CD4-positive, alpha-beta T cell (primary cell): ENCODE data around the gene WFDC2. TPM values are rescaled to one million over a fixed set of nuclear protein-coding genes. Genes with fewer than 3 reads are reported as not detected.

ENCODE experiments used
- ATAC-seq: fragments of 200-7000 bp; cut with Tn5 transposase; one replicate; pipeline ENCODE4 v1.10.0; 2022; ENCODE audit warnings: mild to moderate bottlenecking; ENCODE audit not compliant: poor library complexity
- CTCF ChIA-PET: fragments of 350-600 bp; sonication (Branson Sonifier 250); formaldehyde crosslinking; loops from one replicate; lab custom pipeline; 2021; ENCODE audit warnings: antibody characterized with exemption, inconsistent platforms; lab: Charles Lee
- POLR2A ChIA-PET: fragments of 350-600 bp; sonication (Branson Sonifier 250); formaldehyde crosslinking; loops from one replicate; lab custom pipeline; 2021; ENCODE audit warnings: antibody characterized with exemption, inconsistent platforms; lab: Charles Lee
- DNase-seq, 14 experiments: peaks; one replicate each; pipeline ENCODE4 v3.0.0-alpha.2; 2013 to 2020; ENCODE audit warnings: mixed read lengths in 2 of 14
- H3K27ac ChIP-seq, 2 donors: one replicate each; pipeline versions ENCODE4 v1.5.1 to v1.7.0; 2013; ENCODE audit warnings: low read length in 2 of 2, low read depth in 1 of 2, mild to moderate bottlenecking in 1 of 2
- H3K27me3 ChIP-seq, 2 experiments: 1 replicate in 1 of 2; 2 replicates in 1 of 2; pipeline versions ENCODE4 v1.6.1 to v1.7.0; 2013; ENCODE audit warnings: low read length in 2 of 2, control low read depth in 1 of 2, mild to moderate bottlenecking in 1 of 2, moderate library complexity in 1 of 2; ENCODE audit not compliant: insufficient read depth in 2 of 2, control insufficient read depth in 1 of 2
- H3K36me3 ChIP-seq: one replicate; pipeline ENCODE4 v1.6.1; 2013; ENCODE audit warnings: low read length, control low read depth; ENCODE audit not compliant: insufficient read depth
- H3K4me1 ChIP-seq: one replicate; pipeline ENCODE4 v1.6.1; 2013; ENCODE audit warnings: low read length, control low read depth; ENCODE audit not compliant: insufficient read depth
- H3K4me3 ChIP-seq: one replicate; pipeline ENCODE4 v1.5.1; 2013; ENCODE audit warnings: mild to moderate bottlenecking, low read length, moderate library complexity
- H3K9me3 ChIP-seq, 2 experiments: 1 replicate in 1 of 2; 2 replicates in 1 of 2; pipeline versions ENCODE4 v1.6.1 to v1.7.0; 2013; ENCODE audit warnings: low read length in 2 of 2, mild to moderate bottlenecking in 2 of 2, control low read depth in 1 of 2, moderate library complexity in 1 of 2; ENCODE audit not compliant: control insufficient read depth in 1 of 2, insufficient read depth in 1 of 2
- H3K27ac Mint-ChIP-seq: one replicate; pipeline ENCODE4 v1.8.0; 2020; ENCODE audit warnings: mixed read lengths
- H3K27me3 Mint-ChIP-seq: one replicate; pipeline ENCODE4 v1.8.0; 2021; ENCODE audit warnings: mixed read lengths
- H3K36me3 Mint-ChIP-seq: one replicate; pipeline ENCODE4 v1.8.0; 2021; ENCODE audit warnings: low read depth, mixed read lengths
- H3K4me1 Mint-ChIP-seq: one replicate; pipeline ENCODE4 v1.8.0; 2021; ENCODE audit warnings: low read depth, mixed read lengths
- H3K4me3 Mint-ChIP-seq: one replicate; pipeline ENCODE4 v1.8.0; 2020; ENCODE audit warnings: mild to moderate bottlenecking, mixed read lengths
- H3K9me3 Mint-ChIP-seq: one replicate; pipeline ENCODE4 v1.8.0; 2020; ENCODE audit warnings: mixed read lengths
- intact Hi-C, 2 experiments: fragments of 100-400 bp; cut with DNase I in 1 of 2; cut with micrococcal nuclease in 1 of 2; formaldehyde crosslinking; loops; one replicate each; pipeline versions ENCODE4 v1.15.1 to v1.9.0; 2023 to 2025; cut with DNase I, micrococcal nuclease
- total RNA-seq, 174 experiments: library from RNA in 2 of 174; stranded (reverse) in 2 of 174; gene quantifications; one replicate each; pipeline ENCODE4 v1.2.3 and lab custom pipeline; 2021 to 2026
- TF ChIP-seq, protein P1 (sequence below): fragments of 200-600 bp; IDR thresholded peaks from one replicate; pipeline ENCODE4 v1.8.0; 2022; ENCODE audit warnings: antibody characterized with exemption, mild to moderate bottlenecking

The WFDC2 gene
- total RNA-seq, 2 experiments from 2014 or later = not detected

DNA sequence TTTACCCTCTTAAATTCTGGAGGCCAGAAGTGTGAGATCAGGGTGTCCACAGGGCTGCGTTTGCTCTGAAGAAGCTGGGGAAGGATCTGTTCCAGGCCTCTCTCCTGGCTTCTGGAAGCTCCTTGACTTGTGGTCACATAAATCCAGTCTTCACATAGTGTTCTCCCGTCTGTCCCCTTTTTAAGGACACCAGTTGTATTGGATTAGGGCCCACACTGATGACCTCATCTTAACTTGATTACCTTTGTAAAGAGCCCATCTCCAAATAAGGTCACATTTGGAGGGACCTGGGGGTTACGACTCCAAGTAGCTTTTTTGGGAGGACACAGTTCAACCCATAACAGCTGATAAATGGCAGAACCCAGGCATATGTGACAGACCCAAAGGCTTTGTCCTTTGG, 20.0 kb upstream of the WFDC2 start:
- H3K9me3 ChIP-seq = no peaks in the 10 kb centered on the region
- ATAC-seq (no peak), DNase-seq (no peak)
- Mint-ChIP-seq H3K36me3 (no peaks in the 10 kb centered on the region), H3K27ac (no peak overlapping the region), H3K4me1 (peaks cover 19% of the 10 kb centered on the region), H3K4me3 (no peak overlapping the region), H3K27me3 (peaks cover 24% of the 10 kb centered on the region), H3K9me3 (no peaks in the 10 kb centered on the region)
- no peak overlapping the region for H3K27ac ChIP-seq
- TF ChIP-seq, protein P1, sequence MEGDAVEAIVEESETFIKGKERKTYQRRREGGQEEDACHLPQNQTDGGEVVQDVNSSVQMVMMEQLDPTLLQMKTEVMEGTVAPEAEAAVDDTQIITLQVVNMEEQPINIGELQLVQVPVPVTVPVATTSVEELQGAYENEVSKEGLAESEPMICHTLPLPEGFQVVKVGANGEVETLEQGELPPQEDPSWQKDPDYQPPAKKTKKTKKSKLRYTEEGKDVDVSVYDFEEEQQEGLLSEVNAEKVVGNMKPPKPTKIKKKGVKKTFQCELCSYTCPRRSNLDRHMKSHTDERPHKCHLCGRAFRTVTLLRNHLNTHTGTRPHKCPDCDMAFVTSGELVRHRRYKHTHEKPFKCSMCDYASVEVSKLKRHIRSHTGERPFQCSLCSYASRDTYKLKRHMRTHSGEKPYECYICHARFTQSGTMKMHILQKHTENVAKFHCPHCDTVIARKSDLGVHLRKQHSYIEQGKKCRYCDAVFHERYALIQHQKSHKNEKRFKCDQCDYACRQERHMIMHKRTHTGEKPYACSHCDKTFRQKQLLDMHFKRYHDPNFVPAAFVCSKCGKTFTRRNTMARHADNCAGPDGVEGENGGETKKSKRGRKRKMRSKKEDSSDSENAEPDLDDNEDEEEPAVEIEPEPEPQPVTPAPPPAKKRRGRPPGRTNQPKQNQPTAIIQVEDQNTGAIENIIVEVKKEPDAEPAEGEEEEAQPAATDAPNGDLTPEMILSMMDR = no peak
- no peak overlapping the region for H3K4me3 ChIP-seq
- intact Hi-C loops = no loop called here
- peaks cover 6% of the 10 kb centered on the region in 2 experiments for H3K27me3 ChIP-seq
- ChIA-PET CTCF (interaction anchor here (0.7 to 3.0 kb wide), 5 partner anchors 12 to 131 kb away, joined by 3 to 10 read pairs (median 8); partner anchors contain the start of gene SYS1), POLR2A (interaction anchor here (1.0 to 1.6 kb wide), 3 partner anchors 76 to 87 kb away, joined by 3 to 6 read pairs (median 4); partner anchors contain the start of gene SYS1)
- H3K36me3 ChIP-seq = no peaks in the 10 kb centered on the region
- peaks cover 5% of the 10 kb centered on the region for H3K4me1 ChIP-seq

DNA sequence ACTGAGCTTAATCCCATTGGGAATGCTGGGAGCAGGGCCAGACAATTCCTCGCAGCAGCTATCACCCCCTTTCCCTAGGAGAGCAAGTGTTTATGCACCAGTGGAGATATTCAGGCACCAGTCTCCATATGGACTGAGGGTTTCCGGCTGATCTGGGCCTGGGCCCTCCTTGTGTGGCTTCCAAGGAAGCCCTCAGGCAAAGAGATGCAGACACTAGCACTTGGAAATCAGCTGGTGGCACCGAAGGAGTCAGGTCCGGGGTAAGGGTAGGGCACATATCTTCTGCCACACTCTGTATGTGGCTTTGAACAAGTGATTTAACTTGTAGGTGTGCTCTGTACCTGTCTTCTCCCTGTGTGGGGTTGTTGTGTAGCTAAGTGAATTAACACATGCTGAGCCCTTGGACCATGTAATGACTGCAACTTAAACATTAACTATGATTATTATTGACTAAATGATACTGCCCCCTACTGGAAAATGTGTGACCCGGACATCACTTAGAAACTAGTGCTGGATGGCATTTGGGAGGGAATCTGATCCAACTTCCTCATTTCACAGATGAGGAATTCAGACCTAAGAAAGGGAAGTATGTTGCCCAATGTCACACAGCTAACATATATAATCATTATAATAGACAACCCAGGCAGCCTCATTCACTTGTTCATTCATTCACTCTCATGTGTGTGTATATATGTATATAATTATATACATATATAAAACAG, 19.3 kb upstream of the WFDC2 start:
- TF ChIP-seq, protein P1 = peak; percentile 74
- peak in 4 of 14 experiments; percentile 25 to 71 (median 62) for DNase-seq
- H3K4me3 ChIP-seq = no peak overlapping the region
- H3K27ac Mint-ChIP-seq = no peak overlapping the region
- H3K36me3 ChIP-seq = no peaks in the 10 kb centered on the region
- peak; percentile 37 for ATAC-seq
- peaks cover 12% of the 10 kb centered on the region for H3K4me1 Mint-ChIP-seq
- peaks cover 4% of the 10 kb centered on the region for H3K4me1 ChIP-seq
- intact Hi-C loops = loop anchor here (1.0 to 2.0 kb wide), 2 partner anchors 87 to 131 kb away; partner anchors contain the start of gene SYS1 (in 1 of the 2)
- no peaks in the 10 kb centered on the region for H3K36me3 Mint-ChIP-seq
- peaks cover 6% of the 10 kb centered on the region in 2 experiments for H3K27me3 ChIP-seq
- ChIA-PET POLR2A (interaction anchor here (1.0 to 1.6 kb wide), 3 partner anchors 77 to 87 kb away, joined by 3 to 6 read pairs (median 4); partner anchors contain the start of gene SYS1), CTCF (interaction anchor here (0.7 to 3.0 kb wide), 5 partner anchors 13 to 131 kb away, joined by 3 to 10 read pairs (median 8); partner anchors contain the start of gene SYS1)
- no peak overlapping the region for H3K27ac ChIP-seq
- H3K9me3 ChIP-seq = no peaks in the 10 kb centered on the region
- peaks cover 20% of the 10 kb centered on the region for H3K27me3 Mint-ChIP-seq
- H3K4me3 Mint-ChIP-seq = no peak overlapping the region
- no peaks in the 10 kb centered on the region for H3K9me3 Mint-ChIP-seq

DNA sequence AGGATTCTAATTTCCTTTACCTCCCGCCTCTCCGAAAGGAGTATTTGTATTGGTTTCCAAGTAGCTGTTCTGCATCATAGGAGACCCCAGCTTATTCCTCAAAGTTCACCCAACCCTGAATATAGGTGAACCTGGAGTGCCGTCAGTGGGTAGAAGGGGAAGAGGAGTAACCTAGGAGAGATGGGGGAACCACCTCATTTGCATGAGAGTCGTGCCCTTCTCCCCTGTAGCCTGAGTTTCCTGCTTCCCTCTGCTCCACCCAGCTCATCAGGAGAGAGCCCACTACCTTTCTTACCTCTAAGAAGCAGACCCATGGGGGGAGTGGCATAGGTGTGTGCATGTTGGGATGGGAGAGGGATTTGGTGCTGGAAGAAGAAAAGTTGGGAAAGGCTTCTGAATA, 17.3 kb upstream of the WFDC2 start:
- no peaks in the 10 kb centered on the region for H3K4me1 ChIP-seq
- peaks cover 8% of the 10 kb centered on the region for H3K27me3 Mint-ChIP-seq
- intact Hi-C loops = no loop called here
- H3K4me3 ChIP-seq = no peak overlapping the region
- no peak for DNase-seq
- ChIA-PET POLR2A (interaction anchor here (0.9 kb wide), 1 partner anchor 133 kb away, joined by 3 read pairs; no protein-coding TSS in a partner anchor), CTCF (no interaction called here)
- no peak overlapping the region for H3K4me3 Mint-ChIP-seq
- no peaks in the 10 kb centered on the region for H3K36me3 Mint-ChIP-seq
- H3K27ac ChIP-seq = no peak overlapping the region
- no peak overlapping the region for H3K27ac Mint-ChIP-seq
- TF ChIP-seq, protein P1 = no peak
- no peaks in the 10 kb centered on the region for H3K36me3 ChIP-seq
- no peaks in the 10 kb centered on the region for H3K4me1 Mint-ChIP-seq
- no peak for ATAC-seq
- H3K9me3 ChIP-seq = no peaks in the 10 kb centered on the region
- peaks cover 4 to 6% of the 10 kb centered on the region in 2 experiments for H3K27me3 ChIP-seq
- no peaks in the 10 kb centered on the region for H3K9me3 Mint-ChIP-seq
